NCI-H128 (cell line): ENCODE results near the gene GRIP1.

ENCODE experiments used
- DNase-seq: peaks from one replicate; lab custom pipeline; 2025; ENCODE audit not compliant: unreplicated experiment; lab: John Stamatoyannopoulos, UW

Gene GRIP1

GRCh38 chr12:66692986-66693385 lies 14.1 kb upstream of the GRIP1 start:
- DNase-seq, result no peak

DNA sequence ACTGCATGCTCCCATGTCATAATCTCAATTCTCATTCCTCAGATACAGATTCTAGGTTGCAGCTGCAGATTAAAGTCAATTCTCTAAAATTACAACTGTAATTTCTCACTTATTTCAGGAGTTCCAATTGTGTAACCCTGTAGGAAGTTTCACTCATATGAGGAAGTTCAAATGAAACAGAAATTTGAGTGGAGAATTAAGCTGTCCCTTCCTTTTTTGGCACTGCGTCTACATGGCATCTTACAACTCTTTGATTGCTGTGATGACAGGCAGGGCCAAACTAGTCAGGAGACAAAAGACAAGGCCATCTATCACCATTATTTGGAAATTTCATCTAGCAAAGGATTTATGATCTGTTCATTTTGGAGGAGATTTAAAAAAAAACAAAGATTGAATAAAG lies 13.3 kb upstream of the GRIP1 start:
- no peak for DNase-seq

- DNase-seq, result peak; percentile 76
These were observed 10.1 kb upstream of the GRIP1 start for GRCh38 chr12:66688846-66689439.

GRCh38 chr12:66684222-66684621 lies 5.3 kb upstream of the GRIP1 start:
- DNase-seq, result no peak

DNA sequence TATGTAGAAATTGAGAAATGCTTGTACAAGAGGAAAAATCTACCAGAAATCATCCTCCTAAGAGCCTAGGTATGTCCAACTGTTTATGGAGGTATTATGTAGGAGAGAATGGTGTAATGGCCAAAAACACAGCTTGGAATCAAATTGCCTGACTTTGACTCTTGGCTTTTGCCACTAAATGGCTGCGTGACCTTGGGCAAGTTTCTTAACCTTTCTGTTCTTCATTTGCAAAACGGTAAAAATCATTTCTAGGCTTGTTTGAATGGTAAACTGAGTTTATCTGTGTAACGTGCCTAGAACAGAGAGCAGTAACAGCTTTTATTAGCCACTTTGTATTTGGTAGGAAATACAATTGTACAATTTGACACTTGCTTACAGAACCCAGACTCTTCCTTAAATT lies 4.9 kb upstream of the GRIP1 start:
- DNase-seq, result no peak

- DNase-seq, result no peak
These were observed 4.2 kb upstream of the GRIP1 start for GRCh38 chr12:66683073-66683472.

GRCh38 chr12:66679461-66680084 lies 697 bp upstream of the GRIP1 start:
- DNase-seq, result no peak

GRCh38 chr12:66676241-66676640 lies 2.6 kb downstream of the GRIP1 start:
- DNase-seq, result no peak

DNA sequence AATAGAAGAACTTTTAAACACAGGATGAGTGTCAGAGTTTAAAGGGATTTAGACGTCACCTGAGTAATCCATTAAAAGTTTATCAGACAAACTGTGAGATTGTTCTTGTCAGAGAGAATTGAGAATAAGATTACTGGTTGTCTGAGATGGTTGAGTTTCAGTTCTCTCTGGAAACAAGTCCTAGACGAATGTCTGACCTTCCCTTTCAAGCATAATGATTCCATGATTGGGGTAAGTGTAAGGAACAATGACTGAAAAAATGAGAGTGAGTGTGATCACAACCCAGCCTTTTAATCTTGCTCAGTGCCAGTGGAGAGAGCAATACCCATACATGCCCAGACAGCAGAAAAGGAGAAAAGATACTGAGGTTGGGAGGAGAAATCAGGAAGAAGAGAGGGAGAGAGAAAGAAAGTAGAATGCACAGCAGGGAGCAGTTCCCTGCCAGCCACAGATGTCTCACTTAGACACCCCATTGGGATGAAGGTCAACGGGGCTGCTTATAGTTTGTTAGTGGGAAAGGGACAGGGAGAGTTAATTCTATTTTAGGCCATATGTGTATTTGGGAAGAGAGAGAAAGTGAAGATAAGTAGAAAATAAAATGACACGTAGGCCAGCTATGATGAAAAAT lies 4.3 kb downstream of the GRIP1 start:
- DNase-seq, result no peak

- DNase-seq, result peak; percentile 46
These were observed 9.3 kb downstream of the GRIP1 start for GRCh38 chr12:66669541-66669940.

GRCh38 chr12:66668311-66668710 lies 10.6 kb downstream of the GRIP1 start:
- DNase-seq, result no peak

GRCh38 chr12:66667906-66668305 lies 11.0 kb downstream of the GRIP1 start:
- DNase-seq, result no peak

GRCh38 chr12:66666481-66666880 lies 12.4 kb downstream of the GRIP1 start:
- no peak for DNase-seq

GRCh38 chr12:66665435-66665985 lies 13.4 kb downstream of the GRIP1 start:
- no peak for DNase-seq

DNA sequence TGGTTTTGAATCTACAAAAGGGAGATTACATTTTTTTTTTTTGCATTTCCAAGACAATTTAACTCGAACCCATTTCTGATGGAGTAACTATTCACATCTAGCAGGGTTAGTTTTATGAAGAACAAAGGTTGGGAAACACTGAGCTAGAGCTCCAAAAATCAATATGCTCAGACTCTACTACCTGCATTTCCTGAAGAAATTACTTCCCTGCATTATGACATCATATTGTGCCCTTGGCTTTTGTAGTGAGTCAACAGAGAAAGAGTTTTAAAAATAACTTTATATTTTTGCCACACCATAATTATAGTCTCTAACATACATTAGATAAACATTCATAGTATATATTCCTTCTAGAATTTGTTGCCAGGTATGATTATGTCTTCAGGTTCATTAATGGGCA lies 14.8 kb downstream of the GRIP1 start:
- no peak for DNase-seq

- no peak for DNase-seq
These were observed 15.3 kb downstream of the GRIP1 start for GRCh38 chr12:66663611-66664010.

DNA sequence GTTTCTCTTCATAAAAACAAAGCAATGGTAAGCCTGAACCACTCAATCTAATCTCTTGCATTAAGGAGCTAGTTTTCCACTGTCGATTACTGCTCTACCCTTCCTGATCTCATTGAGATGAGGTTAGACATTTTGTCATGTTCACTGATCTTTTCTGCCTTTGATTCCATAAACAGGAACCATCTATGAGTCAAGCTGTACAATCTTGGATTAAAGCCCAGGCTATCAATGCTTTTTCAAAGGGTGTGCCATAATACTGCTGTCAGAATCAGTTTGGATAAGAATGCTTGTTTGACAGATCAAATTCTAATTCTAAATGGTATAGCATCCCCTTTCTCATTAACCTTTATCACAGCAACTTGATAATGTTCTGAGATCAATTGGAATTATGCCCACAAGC lies 16.1 kb downstream of the GRIP1 start:
- no peak for DNase-seq

- DNase-seq, result no peak
These were observed 16.7 kb downstream of the GRIP1 start for GRCh38 chr12:66662179-66662578.

DNA sequence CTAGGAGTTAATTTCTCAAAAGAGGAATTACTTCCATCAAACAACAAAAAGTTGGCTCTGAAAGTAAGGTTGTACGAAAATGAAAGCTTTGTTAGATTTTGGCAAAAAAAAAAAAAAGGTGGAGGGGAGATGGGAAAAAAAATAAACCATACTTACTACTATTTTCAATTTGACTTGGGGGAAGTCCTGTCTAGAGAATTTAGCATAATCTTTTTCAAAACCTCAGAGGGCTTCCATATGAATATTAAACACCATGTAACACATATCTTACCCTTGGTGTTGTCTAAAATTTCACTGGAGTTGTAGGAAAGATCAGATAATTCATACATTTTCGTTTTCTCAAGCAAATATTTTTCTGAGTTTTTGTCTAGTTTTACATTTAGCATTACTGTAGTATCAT lies 17.5 kb downstream of the GRIP1 start:
- DNase-seq, result no peak

DNA sequence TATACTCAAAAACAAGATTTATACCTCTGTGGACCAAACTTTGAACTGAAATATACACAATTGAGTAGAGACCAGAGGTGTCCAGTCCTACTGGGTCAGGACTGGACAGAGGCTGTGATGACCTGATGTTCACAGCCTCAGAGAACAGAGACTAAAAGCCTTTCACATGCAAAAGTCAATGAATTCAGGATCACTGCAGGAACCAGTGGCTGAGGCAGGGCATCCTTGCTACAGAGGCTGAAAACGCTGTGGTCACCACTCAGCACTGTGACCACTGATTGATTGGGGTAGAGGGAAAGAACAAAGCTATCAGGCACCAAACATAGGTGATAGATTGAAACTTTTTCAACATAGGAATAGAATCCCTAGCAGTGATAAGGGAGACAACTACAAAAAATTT lies 25.1 kb downstream of the GRIP1 start:
- no peak for DNase-seq

DNA sequence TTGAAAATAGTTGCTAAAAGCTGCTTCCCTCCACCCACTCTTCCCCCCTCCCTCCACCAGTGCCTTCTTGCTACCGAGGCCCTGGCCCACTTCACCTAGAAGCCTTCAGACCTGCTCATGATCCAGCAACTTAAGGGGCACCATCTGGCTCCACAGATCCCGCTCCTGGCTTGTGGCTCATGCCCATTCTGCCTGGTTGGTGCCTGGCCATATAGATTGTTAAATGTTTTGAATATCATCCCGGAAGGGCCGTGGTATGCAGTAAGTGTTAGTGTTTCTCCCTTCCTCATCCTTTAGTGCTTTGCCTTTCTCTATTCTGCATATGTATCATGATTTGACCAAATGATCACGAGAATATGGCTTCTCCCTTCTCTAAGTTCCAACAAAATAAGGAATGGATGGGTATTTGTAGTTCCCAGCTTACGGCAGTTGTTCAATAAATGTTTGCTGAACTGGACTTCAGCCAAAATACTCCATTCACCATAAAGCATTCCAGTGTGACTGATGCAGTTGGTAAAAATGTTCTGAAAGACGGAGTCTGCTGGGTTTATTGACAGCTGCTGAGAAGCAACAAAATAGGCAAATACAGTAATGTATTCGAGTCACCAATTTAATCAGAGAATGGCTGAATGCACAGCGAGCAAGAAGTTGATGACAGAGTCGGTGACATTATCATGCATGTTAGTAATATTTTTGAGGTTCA lies 30.7 kb downstream of the GRIP1 start:
- DNase-seq, result no peak
